PC-3 (cell line): ENCODE results near the gene TRAPPC3L. TPM values are rescaled to one million over a fixed set of nuclear protein-coding genes. Genes with fewer than 3 reads are reported as not detected.

ENCODE experiments used
- ATAC-seq: fragments of 200-7000 bp; cut with Tn5 transposase; 2 replicates; pipeline ENCODE4 v1.9.1; 2020; ENCODE audit warnings: mild to moderate bottlenecking, moderate library complexity
- BruUV-seq: library from RNA; stranded (reverse); fragments of 400-500 nt; replicated peaks from 2 replicates; lab custom pipeline; 2021; lab: Mats Ljungman, UMichigan
- CTCF ChIA-PET: fragments of 300-600 bp; sonication (Branson Sonifier 250); formaldehyde crosslinking; loops from one replicate; lab custom pipeline; 2022; ENCODE audit warnings: antibody characterized with exemption; lab: Charles Lee
- POLR2A ChIA-PET: fragments of 300-600 bp; sonication (Branson Sonifier 250); formaldehyde crosslinking; loops from one replicate; lab custom pipeline; 2022; ENCODE audit warnings: antibody characterized with exemption; ENCODE audit not compliant: unreplicated experiment; lab: Charles Lee
- DNase-seq: peaks from one replicate; pipeline ENCODE4 v3.0.0-alpha.2; 2015
- H2AFZ ChIP-seq: fragments of 300-600 bp; sonication (generic); 2 replicates; pipeline ENCODE4 v1.6.0; 2016; ENCODE audit warnings: antibody characterized with exemption, low read length
- H3F3A ChIP-seq: fragments of 300-600 bp; sonication (generic); one replicate; pipeline ENCODE4 v1.6.0; 2017; ENCODE audit warnings: antibody characterized with exemption, low read length, control low read depth, mild to moderate bottlenecking; ENCODE audit not compliant: unreplicated experiment
- H3K27ac ChIP-seq: fragments of 300-600 bp; sonication (generic); 2 replicates; pipeline ENCODE4 v1.5.1; 2016; ENCODE audit warnings: mild to moderate bottlenecking, low read length
- H3K27me3 ChIP-seq: fragments of 300-600 bp; sonication (generic); 2 replicates; pipeline ENCODE4 v1.6.1; 2016; ENCODE audit warnings: low read length, mixed read lengths
- H3K36me3 ChIP-seq: fragments of 300-600 bp; sonication (generic); 2 replicates; pipeline ENCODE4 v1.6.1; 2016; ENCODE audit warnings: low read depth, mixed run types, low read length, mixed read lengths
- H3K4me1 ChIP-seq: fragments of 300-600 bp; sonication (generic); 2 replicates; pipeline ENCODE4 v1.5.1; 2016; ENCODE audit warnings: low read length; ENCODE audit not compliant: insufficient read depth
- H3K4me2 ChIP-seq: fragments of 300-600 bp; sonication (generic); 2 replicates; pipeline ENCODE4 v1.6.0; 2016; ENCODE audit warnings: low read length
- H3K4me3 ChIP-seq: fragments of 300-600 bp; sonication (generic); 2 replicates; pipeline ENCODE4 v1.5.1; 2016; ENCODE audit warnings: mild to moderate bottlenecking, low read length, mixed read lengths
- H3K79me2 ChIP-seq: fragments of 300-600 bp; sonication (generic); 2 replicates; pipeline ENCODE4 v1.6.1; 2017; ENCODE audit warnings: low read length, mixed read lengths
- H3K9ac ChIP-seq: fragments of 300-600 bp; sonication (generic); 2 replicates; pipeline ENCODE4 v1.6.0; 2016; ENCODE audit warnings: mild to moderate bottlenecking, low read length
- H3K9me2 ChIP-seq: fragments of 300-600 bp; sonication (generic); replicated peaks from 2 replicates; pipeline ENCODE4 v1.6.1; 2016; ENCODE audit warnings: mixed run types, low read length, mixed read lengths
- H3K9me3 ChIP-seq: fragments of 300-600 bp; sonication (generic); 2 replicates; pipeline ENCODE4 v1.6.1; 2016; ENCODE audit warnings: low read length, mixed read lengths
- H4K20me1 ChIP-seq: fragments of 300-600 bp; sonication (generic); 2 replicates; pipeline ENCODE4 v1.6.1; 2016; ENCODE audit warnings: low read length, mixed read lengths
- EZH2 ChIP-seq: fragments of 300-600 bp; sonication (generic); IDR thresholded peaks from one replicate; pipeline ENCODE4 v1.6.1; 2017; ENCODE audit warnings: antibody characterized with exemption, mild to moderate bottlenecking, low read length; ENCODE audit not compliant: unreplicated experiment
- EZH2phosphoT487 ChIP-seq: fragments of 300-600 bp; sonication (generic); IDR thresholded peaks from 2 replicates; pipeline ENCODE4 v1.6.1; 2018; ENCODE audit warnings: mild to moderate bottlenecking, antibody characterized with exemption, low read length, borderline replicate concordance
- intact Hi-C: fragments of 100-400 bp; cut with micrococcal nuclease; formaldehyde crosslinking; loops from 2 replicates; pipeline ENCODE4 v1.9.0; 2023
- total RNA-seq: library from RNA; depleted of rRNA; stranded (reverse); fragments of >200 nt; gene quantifications from 2 replicates; pipeline ENCODE4 v1.2.3, GENCODE V29; 2014
- TF ChIP-seq, protein P1 (sequence below): fragments of 300-600 bp; sonication (generic); conservative IDR thresholded peaks from 2 replicates; pipeline ENCODE4 v1.5.1; 2017; ENCODE audit warnings: antibody characterized with exemption, low read depth, mild to moderate bottlenecking, low read length

The TRAPPC3L gene
- total RNA-seq, 1 experiment from 2014 or later = not detected

DNA sequence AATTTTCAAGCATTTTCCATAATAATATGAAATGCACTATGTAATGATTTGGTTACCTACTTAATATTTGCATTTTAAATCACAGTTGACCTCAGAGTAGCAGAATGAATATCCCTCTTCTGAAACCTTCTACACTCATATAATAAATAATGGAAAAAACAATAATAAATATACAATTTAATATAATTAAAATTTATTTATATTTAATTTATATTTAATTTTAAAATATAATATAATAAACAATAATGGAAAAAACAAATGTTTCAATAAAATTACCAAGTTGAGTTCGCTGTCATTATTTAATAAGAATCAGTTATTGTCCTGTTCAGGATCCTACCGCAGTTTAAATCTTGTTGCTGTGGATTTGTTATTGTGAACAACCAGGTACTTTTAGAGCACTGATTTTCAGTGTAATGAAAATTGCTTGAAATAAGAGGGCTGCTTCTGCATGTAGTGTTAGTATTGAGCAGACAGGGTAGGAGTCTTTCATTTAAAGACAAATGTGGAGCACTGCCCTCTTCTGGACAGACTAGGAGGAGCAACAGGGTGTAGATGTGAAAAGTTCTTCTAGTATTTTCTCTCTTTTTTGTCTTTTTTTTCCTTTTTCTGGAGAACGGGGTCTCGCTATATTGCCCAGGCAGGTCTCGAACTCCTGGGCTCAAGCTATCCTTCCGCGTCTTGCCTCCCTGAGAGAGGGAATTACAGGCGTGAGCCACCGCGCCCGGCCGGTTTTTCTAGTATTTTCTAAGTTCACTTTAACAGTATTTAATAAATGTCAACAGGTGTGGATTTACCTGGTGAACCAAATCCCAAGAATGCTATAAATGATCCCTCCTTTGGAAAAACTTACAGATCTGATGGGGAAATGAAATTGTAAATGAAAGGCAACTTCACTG lies 13.6 kb downstream of the TRAPPC3L start:
- Histone ChIP-seq H3K27ac (no peak overlapping the region), H2AFZ (peak overlapping the region; percentile 43; the same call in 1 of the 2 replicates), H3K79me2 (no peaks in the 10 kb centered on the region), H3K27me3 (no peaks in the 10 kb centered on the region), H3K36me3 (no peaks in the 10 kb centered on the region), H3K9me3 (no peaks in the 10 kb centered on the region), H3F3A (no peaks in the 10 kb centered on the region), H3K9me2 (no peaks in the 10 kb centered on the region), H3K9ac (no peak overlapping the region), H3K4me2 (no peak overlapping the region), H3K4me1 (peaks cover 24% of the 10 kb centered on the region), H3K4me3 (no peak overlapping the region), H4K20me1 (no peaks in the 10 kb centered on the region)
- DNase-seq (peak; percentile 67), ATAC-seq (peak; percentile 54)
- intact Hi-C loops = loop anchor here (1.0 to 5.0 kb wide), 2 partner anchors 245 to 265 kb away; no protein-coding TSS in a partner anchor
- TF ChIP-seq EZH2 = no peak
- TF ChIP-seq, protein P1, sequence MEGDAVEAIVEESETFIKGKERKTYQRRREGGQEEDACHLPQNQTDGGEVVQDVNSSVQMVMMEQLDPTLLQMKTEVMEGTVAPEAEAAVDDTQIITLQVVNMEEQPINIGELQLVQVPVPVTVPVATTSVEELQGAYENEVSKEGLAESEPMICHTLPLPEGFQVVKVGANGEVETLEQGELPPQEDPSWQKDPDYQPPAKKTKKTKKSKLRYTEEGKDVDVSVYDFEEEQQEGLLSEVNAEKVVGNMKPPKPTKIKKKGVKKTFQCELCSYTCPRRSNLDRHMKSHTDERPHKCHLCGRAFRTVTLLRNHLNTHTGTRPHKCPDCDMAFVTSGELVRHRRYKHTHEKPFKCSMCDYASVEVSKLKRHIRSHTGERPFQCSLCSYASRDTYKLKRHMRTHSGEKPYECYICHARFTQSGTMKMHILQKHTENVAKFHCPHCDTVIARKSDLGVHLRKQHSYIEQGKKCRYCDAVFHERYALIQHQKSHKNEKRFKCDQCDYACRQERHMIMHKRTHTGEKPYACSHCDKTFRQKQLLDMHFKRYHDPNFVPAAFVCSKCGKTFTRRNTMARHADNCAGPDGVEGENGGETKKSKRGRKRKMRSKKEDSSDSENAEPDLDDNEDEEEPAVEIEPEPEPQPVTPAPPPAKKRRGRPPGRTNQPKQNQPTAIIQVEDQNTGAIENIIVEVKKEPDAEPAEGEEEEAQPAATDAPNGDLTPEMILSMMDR = peak; percentile 66
- POLR2A ChIA-PET = no interaction called here
- BruUV-seq = no TSS peak
- CTCF ChIA-PET = no interaction called here

DNA sequence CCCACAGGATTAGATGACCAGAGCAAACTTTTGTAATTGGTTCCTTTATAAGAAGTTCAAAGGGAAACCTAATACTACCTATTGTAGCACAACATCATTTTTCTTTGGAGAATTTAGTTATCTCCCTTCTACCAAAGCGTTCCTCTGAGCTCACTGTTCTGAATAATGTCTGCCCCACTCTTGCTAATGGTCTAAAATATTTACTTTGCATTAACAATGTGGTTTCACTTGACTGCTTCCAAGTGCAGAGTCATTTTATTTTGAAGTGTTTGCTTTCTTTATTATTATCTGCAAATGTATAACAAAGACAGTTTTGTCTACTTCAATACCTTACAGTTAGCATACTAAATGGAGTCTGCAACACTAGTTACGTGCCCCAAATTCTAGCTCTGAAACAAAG lies 15.0 kb downstream of the TRAPPC3L start:
- CTCF ChIA-PET = interaction anchor here (0.5 to 1.0 kb wide), 4 partner anchors 19 to 262 kb away, joined by 3 to 7 read pairs (median 4); partner anchors contain the start of gene CALHM5
- DNase-seq = peak; percentile 42
- intact Hi-C loops = loop anchor here (5.0 kb wide), 1 partner anchor 263 kb away; no protein-coding TSS in a partner anchor

More for the DNA sequence above, 15.0 kb downstream of the TRAPPC3L start:
- Histone ChIP-seq H3K27ac (no peak overlapping the region), H3K79me2 (no peaks in the 10 kb centered on the region), H2AFZ (peak overlapping the region; percentile 20; the same call in 1 of the 2 replicates), H4K20me1 (no peaks in the 10 kb centered on the region), H3K9ac (no peak overlapping the region), H3K4me3 (no peak overlapping the region), H3K9me3 (no peaks in the 10 kb centered on the region), H3F3A (no peaks in the 10 kb centered on the region), H3K4me2 (peak overlapping the region; percentile 30; the same call in 1 of the 2 replicates), H3K9me2 (no peaks in the 10 kb centered on the region), H3K4me1 (peaks cover 24% of the 10 kb centered on the region), H3K27me3 (no peaks in the 10 kb centered on the region), H3K36me3 (no peaks in the 10 kb centered on the region)
- no peak for TF ChIP-seq EZH2phosphoT487
- TF ChIP-seq EZH2 = no peak
- TF ChIP-seq, protein P1 = no peak
- ATAC-seq = peak; percentile 76
- POLR2A ChIA-PET = no interaction called here
- BruUV-seq = no TSS peak
